ENCODE results near the gene LRP1.

LRP1 gene

GRCh38 chr12:57127726-57128518 lies at the start of gene LRP1:
TSS of gene LRP1 (plus strand) at chr12:57128483. CDS start at chr12:57128965, 482 bp downstream.
- DNase-seq, result no peak

- DNase-seq, result peak; percentile 100
Observed at GRCh38 chr12:57078519-57079404, 49.5 kb upstream of the LRP1 start, which contains the start of gene NEMP1. TSS of gene NEMP1 (minus strand) at chr12:57078791. CDS start at chr12:57078745, 46 bp downstream.

GRCh38 chr12:57079821-57080220 lies 48.5 kb upstream of the LRP1 start:
- no peak for DNase-seq

DNA sequence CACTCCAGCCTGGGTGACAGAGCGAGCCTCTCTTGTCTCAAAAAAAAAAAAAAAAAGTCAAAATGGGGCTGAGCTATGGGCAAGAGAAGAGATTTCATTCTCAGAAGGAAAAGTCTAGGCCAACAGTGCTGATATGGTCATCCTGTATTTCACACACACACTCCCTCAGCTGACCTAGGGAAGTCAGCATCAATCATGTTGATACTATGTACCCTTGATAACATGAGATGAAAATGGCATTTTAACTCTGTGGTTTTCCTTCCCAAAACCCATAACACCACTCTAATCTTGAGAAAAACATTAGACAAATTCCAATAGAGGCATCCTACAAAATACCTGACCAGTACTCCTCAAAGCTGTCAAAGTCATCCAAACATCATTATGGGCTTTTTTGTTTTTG lies 47.4 kb upstream of the LRP1 start:
- no peak for DNase-seq

DNA sequence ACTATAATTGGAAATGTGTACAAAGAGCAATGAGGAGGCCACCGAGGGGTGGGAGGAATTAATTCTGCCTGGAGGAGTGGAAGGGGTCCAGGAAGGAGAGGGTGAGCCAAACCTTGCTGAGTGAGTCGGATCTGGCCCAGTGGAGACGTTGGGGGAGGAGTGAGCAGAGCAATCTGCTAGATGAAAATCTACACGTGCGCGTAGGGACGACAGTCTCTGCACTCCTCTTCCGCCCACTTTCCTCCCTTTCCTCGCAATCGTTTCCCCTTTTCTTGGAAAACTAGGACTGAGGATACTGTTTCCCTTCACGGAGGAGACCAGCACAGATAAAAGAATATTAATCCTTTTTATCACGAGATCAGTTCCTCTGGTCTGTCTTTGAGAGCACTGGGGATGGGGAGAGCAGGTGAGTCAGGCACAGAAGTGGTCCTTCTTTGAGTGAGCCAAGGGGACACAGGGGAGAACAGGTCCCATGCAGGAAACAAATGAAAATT lies 42.2 kb upstream of the LRP1 start:
- no peak for DNase-seq

GRCh38 chr12:57086493-57087009 lies 41.7 kb upstream of the LRP1 start:
- no peak for DNase-seq

DNA sequence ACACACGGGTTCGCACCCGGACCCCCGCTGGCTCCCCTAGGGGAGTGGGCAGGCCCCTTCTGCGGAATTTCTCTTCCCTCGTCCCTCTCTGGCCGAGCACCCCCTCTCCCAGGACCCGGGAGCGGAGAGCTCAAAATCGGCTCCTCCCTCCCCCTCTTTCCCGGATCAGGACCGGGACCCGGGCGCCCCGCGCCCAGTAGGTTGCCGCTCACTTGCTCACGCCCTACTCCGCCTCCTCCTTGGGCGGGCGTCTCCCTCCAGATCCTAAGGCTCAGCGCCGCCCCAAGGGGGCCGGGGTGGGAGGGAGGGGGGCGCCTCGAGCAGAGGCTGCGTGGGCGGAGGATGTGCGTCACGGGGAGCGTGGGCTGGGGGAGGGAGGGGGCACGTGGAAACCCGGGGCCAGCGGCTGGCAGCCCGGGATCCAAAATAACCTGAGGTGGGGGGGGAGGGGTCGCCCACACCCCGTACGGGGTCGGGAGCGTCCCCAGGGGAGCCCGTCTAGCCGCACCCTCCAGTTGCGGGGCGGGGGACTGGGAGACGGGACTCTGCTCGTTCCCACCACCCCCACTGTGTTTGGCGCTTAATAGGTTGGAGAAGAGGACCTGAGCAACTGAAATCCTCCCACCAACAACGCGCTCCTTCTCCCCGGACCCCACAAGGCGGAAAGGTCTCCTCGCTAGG lies 41.1 kb upstream of the LRP1 start:
- DNase-seq, result no peak

DNA sequence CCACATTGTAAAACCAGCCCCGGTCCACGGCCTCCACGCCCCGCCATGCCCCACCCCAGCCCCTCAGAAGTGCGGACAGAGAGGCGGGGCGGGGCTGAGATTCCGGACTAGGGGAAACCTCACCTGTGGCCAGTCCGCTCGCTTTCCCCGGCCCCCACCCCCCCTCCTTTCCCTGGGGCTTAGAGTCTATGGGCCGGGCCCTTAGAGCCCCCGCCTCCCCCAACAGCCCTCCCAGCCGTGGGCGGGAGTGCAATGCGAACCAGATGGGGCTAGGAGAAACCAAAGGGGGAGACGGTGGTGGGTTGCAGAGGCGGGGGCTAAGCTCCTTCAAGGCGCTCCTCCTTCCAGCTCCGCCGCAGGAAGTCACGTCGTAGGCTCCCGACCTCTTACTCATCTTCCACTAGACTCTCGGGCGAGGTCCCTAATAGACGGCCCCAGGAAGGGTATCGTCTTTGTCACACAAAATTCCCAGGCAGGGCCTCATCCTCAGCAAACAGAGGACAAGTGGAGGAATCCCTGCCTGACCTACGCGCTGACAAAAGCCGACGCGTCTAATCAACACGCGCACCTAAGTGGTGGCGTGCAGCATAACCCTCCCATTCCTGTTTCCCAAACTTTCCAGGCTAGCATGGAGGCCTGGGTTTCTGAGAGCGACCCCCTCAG lies 40.5 kb upstream of the LRP1 start:
- DNase-seq, result no peak

DNA sequence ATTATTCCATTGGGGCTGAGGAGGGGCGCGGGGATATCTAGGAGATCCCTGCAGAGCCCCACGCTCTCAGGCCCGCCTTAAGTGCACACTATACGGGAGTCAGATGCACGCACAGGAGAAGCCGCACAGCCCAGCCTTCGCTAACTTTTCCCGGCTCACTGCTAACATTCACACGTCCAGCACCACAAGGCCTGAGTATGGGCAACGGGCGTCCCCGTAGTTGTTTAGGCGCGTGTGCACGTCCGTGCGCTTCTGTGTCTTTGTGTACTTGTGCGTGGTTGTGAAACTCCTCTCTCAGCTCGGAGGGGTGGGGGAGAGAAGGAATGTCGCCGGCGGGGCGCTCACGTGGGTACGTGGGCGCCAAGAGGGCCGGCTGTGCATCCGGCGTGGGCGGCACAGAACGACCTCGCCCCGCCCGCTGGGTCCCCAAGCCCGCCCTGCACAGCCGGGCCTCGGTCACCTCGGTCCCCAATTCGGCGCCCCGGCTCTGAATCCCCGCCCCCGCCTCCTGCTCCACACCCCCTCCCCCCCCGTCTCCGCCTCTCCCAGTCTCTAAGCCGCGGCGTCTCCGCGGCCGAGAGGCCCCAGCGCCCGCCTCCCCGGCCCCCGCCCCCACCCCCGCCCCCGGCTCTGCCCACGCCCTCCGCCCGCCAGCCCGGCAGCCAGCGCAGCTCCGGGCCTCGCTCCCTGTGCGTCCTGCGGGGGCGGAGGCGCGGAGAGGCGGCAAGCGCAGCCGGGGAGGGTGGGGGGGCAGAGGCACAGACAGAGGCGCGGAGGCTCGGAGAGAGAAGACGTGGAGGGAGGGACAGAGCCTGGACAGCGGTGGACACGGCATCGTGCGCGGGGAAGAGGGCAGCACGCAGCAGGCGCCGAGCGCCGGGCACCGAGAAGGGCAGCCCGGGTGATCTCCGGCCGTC lies 39.7 kb upstream of the LRP1 start, which contains the start of gene NAB2:
Gene NAB2, plus strand, starts transcription at position 761 of the 917 bp plus-strand sequence. CDS start 158 bp downstream, outside the sequence.
- DNase-seq, result no peak

DNA sequence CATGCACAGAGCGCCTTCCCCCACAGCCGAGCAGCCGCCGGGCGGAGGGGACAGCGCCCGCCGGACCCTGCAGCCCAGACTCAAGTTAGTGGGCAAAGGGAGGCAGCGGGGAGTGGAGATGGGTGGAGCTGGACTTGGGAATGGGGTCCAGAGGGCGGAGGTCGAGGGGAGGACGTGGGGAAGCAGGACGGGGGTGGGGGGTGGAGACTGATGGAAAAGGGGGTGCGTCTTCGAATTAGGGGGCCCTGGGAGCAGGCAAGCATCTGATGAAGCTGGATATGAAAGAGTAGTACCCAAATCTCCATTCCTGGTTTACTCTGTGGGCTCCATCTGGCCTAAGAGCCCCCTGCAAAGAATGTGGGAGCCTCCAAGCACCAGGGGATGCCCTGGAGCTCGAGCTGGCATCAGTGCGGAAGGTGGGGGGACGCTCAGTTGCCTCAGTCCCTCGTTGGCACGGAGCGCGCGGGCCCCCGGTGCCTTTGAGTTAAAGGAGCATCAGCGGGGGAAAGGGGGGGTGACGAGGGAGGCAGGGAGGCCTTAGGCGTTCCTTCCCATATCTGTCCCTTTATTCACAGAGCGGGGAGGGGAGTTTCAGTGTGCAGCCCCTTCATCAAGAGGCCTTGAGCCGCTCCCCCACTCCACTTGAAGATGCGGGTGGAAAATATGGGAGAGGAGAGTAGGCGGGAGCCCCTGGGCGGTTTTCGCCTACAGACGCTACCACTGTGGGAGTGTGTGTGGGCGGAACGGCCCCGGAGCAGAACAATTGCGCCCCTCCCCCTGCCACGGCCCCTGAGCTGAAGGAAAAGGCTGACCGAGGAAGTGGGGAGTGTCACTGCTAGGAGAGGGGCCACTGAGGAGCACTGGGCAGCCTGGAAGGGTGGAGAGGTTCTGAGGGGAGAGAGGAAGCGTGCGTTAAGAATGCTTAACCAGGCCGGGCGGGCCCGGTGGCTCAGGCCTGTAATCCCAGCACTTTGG lies 38.7 kb upstream of the LRP1 start:
- DNase-seq, result no peak

DNA sequence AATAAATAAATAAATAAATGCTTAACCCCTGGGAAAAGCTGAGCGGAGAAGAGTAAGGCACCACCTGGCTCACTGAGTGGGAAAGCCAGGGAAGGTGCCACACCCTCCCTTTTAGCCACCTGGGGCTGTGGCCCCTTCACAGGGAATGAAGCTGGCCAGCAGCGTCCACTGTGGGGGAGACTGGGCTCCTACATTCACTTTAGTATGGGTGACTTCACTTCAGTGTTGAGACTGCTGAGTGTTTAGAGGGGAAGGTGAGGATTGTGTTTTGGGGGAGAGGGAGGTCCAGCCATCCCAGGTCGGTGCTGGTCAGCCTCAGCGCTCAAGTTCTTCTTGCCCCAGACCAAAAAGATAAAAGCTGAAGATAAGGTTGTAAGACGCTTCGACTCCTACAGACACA lies 37.8 kb upstream of the LRP1 start:
- no peak for DNase-seq

GRCh38 chr12:57090924-57091637 lies 37.2 kb upstream of the LRP1 start:
- no peak for DNase-seq

DNA sequence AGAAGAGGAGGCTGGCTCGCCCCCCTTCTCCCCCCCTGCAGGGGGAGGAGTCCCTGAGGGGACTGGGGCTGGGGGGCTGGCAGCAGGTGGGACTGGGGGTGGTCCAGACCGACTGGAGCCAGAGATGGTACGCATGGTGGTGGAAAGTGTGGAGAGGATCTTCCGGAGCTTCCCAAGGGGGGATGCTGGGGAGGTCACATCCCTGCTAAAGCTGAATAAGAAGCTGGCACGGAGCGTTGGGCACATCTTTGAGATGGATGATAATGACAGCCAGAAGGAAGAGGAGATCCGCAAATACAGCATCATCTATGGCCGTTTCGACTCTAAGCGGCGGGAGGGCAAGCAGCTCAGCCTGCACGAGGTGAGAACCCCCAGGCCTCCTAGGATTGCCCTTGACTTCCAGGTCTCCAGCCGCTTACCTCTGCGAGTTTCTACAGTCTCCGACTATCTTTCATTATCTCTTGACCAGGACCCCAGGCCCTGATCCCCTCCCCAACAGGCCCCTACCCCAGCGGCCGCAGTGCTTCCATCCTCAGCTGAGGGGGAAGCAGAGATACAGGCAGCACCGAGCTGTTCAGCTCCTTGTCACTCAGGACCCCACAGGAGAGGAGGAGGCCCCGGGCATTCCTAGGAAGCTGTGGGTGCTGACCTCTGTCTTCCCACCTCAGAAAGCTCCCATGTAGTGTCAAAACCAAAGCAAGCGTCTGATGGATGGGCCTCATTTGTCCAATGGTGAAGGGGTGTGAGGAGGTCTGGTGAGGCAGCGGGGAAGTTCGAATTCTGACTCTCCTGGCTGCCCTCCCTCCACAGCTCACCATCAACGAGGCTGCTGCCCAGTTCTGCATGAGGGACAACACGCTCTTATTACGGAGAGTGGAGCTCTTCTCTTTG lies 36.4 kb upstream of the LRP1 start:
- DNase-seq, result no peak

- DNase-seq, result no peak
Observed at GRCh38 chr12:57092529-57092862, 35.8 kb upstream of the LRP1 start.

DNA sequence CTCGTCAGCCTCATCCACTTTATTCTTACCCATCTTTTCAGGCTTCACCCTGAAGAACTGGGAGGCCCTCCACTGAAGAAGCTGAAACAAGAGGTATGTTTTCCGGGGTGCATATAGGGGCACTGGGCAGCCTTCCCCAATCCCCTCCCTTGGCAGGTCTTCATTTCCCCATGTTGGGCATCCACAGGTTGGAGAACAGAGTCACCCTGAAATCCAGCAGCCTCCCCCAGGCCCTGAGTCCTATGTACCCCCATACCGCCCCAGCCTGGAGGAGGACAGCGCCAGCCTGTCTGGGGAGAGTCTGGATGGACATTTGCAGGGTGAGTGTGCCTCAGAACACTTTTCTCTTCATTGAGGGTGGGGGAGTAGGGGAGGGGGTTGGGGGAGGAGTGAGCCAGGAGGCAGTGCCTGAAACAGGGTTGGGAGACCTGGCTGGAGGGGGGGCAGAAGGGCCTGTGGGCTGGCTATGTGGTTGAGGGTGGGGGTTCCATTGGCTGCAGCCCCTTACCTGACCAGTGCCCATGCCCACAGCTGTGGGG lies 35.3 kb upstream of the LRP1 start:
- DNase-seq, result no peak

- DNase-seq, result no peak
Observed at GRCh38 chr12:57093415-57094207, 34.7 kb upstream of the LRP1 start.

Data from NCI-H2081 treated with DMSO at 0.1 percent for 48 hours (cell line).